Panc1 (cell line): ENCODE measurements around the gene PPP1R2. TPM values are rescaled to one million over a fixed set of nuclear protein-coding genes. Genes with fewer than 3 reads are reported as not detected.

Experiments
- ATAC-seq: fragments of 200-7000 bp; cut with Tn5 transposase; 2 replicates; pipeline ENCODE4 v1.9.1; 2020; ENCODE audit warnings: mild to moderate bottlenecking, moderate library complexity
- BruUV-seq: library from RNA; stranded (reverse); fragments of 400-500 nt; replicated peaks from 2 replicates; lab custom pipeline; 2021; lab: Mats Ljungman, UMichigan
- CTCF ChIA-PET: fragments of 300-600 bp; sonication (Branson Sonifier 250); formaldehyde crosslinking; loops from one replicate; lab custom pipeline; 2022; ENCODE audit warnings: antibody characterized with exemption; lab: Charles Lee
- POLR2A ChIA-PET: fragments of 300-600 bp; sonication (Branson Sonifier 250); formaldehyde crosslinking; loops from one replicate; lab custom pipeline; 2022; ENCODE audit warnings: antibody characterized with exemption; lab: Charles Lee
- DNase-seq: peaks from one replicate; pipeline ENCODE4 v3.0.0-alpha.2; 2010; ENCODE audit warnings: low read depth, low spot score
- H3K27ac ChIP-seq: 2 replicates; pipeline ENCODE4 v1.5.1; 2011; ENCODE audit warnings: mild to moderate bottlenecking, low read length, inconsistent platforms
- H3K27me3 ChIP-seq: fragments of 200-500 bp; sonication (Bioruptor generic); 2 replicates; pipeline ENCODE4 v1.6.0; 2014; ENCODE audit warnings: low read length, inconsistent platforms; ENCODE audit not compliant: control insufficient read depth, insufficient read depth
- H3K36me3 ChIP-seq: fragments of 200-500 bp; sonication (Bioruptor generic); 2 replicates; pipeline ENCODE4 v1.5.1; 2014; ENCODE audit warnings: inconsistent platforms, mild to moderate bottlenecking, low read length, moderate library complexity; ENCODE audit not compliant: control insufficient read depth, insufficient read depth
- H3K4me1 ChIP-seq: 2 replicates; pipeline ENCODE4 v1.5.1; 2011; ENCODE audit warnings: inconsistent platforms, mild to moderate bottlenecking, low read length, moderate library complexity; ENCODE audit not compliant: control insufficient read depth, insufficient read depth
- H3K4me3 ChIP-seq, 2 experiments: 2 replicates each; pipeline ENCODE4 v1.5.1; 2011 to 2012; ENCODE audit warnings: low read depth in 2 of 2, low read length in 2 of 2, mild to moderate bottlenecking in 2 of 2, inconsistent platforms in 1 of 2, moderate library complexity in 1 of 2
- H3K9me3 ChIP-seq: fragments of 200-500 bp; sonication (Bioruptor generic); 2 replicates; pipeline ENCODE4 v1.5.1; 2014; ENCODE audit warnings: low read depth, mild to moderate bottlenecking, inconsistent platforms, low read length, moderate library complexity; ENCODE audit not compliant: control insufficient read depth, insufficient read depth
- POLR2AphosphoS5 ChIP-seq: IDR thresholded peaks from 2 replicates; pipeline ENCODE4 v1.6.1; 2012; ENCODE audit warnings: mild to moderate bottlenecking, low read depth, low read length, moderate library complexity
- SIN3A ChIP-seq: IDR thresholded peaks from 2 replicates; pipeline ENCODE4 v1.6.1; 2012; ENCODE audit warnings: low read depth, mild to moderate bottlenecking, low read length, moderate library complexity, borderline replicate concordance; ENCODE audit not compliant: insufficient read depth
- TCF7L2 ChIP-seq: IDR thresholded peaks from 2 replicates; pipeline ENCODE4 v1.6.1; 2011; ENCODE audit warnings: mild to moderate bottlenecking, low read depth, low read length, inconsistent platforms
- in situ Hi-C: cut with HindIII; loops from 2 replicates; pipeline ENCODE4 v1.10.0; 2016; ENCODE audit warnings: low sequenced_read_pairs, low pct_unique_long_range_greater_than_20kb
- intact Hi-C: fragments of 100-400 bp; cut with micrococcal nuclease; formaldehyde crosslinking; loops from one replicate; pipeline ENCODE4 v1.10.0; 2022; ENCODE audit not compliant: unreplicated experiment
- total RNA-seq: library from RNA; stranded (reverse); gene quantifications from one replicate; pipeline ENCODE4 v1.2.1, GENCODE V29; 2021; ENCODE audit not compliant: unreplicated experiment
- TF ChIP-seq, protein P1 (sequence below): fragments of 450-650 bp; IDR thresholded peaks from 2 replicates; pipeline ENCODE4 v1.5.1; 2017; ENCODE audit warnings: mild to moderate bottlenecking
- TF ChIP-seq, protein P2 (sequence below), 2 experiments: IDR thresholded peaks; 2 replicates each; pipeline ENCODE4 v1.6.1; 2011 to 2012; ENCODE audit warnings: low read depth in 2 of 2, control low read depth in 1 of 2, low read length in 1 of 2, mild to moderate bottlenecking in 1 of 2, moderate library complexity in 1 of 2; ENCODE audit not compliant: insufficient read depth in 1 of 2

Gene PPP1R2
- total RNA-seq, 1 experiment from 2014 or later = 60.2 TPM

DNA sequence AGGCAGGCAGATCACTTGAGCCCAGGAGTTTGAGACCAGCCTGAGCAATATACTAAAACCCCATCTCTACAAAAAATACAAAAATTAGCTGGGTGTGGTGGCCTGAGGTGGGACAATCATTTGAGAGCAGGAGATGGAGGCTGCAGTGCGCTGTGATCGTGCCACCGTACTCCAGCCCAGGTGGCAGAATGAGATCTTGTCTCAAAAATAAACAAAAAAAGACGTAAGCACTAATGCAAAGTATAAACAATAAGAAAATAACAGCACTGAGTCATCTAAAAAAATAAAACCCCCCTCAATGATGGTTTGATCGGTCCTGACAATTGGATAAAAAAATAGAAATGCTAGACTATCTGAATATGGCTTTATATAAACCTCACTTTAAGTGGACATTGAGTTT lies 3.6 kb downstream of the PPP1R2 start:
- Histone ChIP-seq H3K4me1 (peaks cover 28% of the 10 kb centered on the region), H3K9me3 (no peaks in the 10 kb centered on the region), H3K27me3 (no peaks in the 10 kb centered on the region), H3K36me3 (no peaks in the 10 kb centered on the region), H3K27ac (no peak overlapping the region), H3K4me3 (no peak overlapping the region)
- in situ Hi-C loops (no loop called here), intact Hi-C loops (no loop called here)
- POLR2A ChIA-PET = interaction anchor here (0.6 kb wide), 1 partner anchor 977 kb away, joined by 3 read pairs; no protein-coding TSS in a partner anchor
- CTCF ChIA-PET = no interaction called here
- TF ChIP-seq SIN3A (no peak), TCF7L2 (no peak), POLR2AphosphoS5 (no peak)
- TF ChIP-seq, protein P1, sequence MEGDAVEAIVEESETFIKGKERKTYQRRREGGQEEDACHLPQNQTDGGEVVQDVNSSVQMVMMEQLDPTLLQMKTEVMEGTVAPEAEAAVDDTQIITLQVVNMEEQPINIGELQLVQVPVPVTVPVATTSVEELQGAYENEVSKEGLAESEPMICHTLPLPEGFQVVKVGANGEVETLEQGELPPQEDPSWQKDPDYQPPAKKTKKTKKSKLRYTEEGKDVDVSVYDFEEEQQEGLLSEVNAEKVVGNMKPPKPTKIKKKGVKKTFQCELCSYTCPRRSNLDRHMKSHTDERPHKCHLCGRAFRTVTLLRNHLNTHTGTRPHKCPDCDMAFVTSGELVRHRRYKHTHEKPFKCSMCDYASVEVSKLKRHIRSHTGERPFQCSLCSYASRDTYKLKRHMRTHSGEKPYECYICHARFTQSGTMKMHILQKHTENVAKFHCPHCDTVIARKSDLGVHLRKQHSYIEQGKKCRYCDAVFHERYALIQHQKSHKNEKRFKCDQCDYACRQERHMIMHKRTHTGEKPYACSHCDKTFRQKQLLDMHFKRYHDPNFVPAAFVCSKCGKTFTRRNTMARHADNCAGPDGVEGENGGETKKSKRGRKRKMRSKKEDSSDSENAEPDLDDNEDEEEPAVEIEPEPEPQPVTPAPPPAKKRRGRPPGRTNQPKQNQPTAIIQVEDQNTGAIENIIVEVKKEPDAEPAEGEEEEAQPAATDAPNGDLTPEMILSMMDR = no peak
- TF ChIP-seq, protein P2, sequence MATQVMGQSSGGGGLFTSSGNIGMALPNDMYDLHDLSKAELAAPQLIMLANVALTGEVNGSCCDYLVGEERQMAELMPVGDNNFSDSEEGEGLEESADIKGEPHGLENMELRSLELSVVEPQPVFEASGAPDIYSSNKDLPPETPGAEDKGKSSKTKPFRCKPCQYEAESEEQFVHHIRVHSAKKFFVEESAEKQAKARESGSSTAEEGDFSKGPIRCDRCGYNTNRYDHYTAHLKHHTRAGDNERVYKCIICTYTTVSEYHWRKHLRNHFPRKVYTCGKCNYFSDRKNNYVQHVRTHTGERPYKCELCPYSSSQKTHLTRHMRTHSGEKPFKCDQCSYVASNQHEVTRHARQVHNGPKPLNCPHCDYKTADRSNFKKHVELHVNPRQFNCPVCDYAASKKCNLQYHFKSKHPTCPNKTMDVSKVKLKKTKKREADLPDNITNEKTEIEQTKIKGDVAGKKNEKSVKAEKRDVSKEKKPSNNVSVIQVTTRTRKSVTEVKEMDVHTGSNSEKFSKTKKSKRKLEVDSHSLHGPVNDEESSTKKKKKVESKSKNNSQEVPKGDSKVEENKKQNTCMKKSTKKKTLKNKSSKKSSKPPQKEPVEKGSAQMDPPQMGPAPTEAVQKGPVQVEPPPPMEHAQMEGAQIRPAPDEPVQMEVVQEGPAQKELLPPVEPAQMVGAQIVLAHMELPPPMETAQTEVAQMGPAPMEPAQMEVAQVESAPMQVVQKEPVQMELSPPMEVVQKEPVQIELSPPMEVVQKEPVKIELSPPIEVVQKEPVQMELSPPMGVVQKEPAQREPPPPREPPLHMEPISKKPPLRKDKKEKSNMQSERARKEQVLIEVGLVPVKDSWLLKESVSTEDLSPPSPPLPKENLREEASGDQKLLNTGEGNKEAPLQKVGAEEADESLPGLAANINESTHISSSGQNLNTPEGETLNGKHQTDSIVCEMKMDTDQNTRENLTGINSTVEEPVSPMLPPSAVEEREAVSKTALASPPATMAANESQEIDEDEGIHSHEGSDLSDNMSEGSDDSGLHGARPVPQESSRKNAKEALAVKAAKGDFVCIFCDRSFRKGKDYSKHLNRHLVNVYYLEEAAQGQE (IDR thresholded peaks at IDR 0.05; ENCODE audit: insufficient read depth in 1 of 2, low read depth in 2 of 2, low read length in 1 of 2) = no peak
- DNase-seq (no peak), ATAC-seq (no peak)
- BruUV-seq = no TSS peak

DNA sequence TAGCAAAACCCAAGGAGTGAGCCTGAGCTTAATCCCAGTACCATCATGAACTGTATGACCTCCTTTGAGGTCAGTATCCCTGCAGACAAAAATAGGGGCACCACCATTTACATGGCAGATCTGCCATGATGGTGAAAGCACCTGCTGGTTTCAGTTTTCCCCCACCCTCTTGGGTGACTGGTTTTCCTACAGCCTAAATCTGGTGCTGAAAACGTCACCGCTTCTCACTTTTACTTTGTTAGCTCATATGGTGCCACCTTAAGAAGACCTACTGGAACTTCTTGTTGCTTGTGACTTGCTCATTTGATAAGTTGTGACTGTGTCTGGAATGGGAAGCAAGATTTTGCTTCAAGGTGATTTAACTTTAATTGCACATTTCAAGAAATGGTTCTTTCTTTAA lies 5.1 kb downstream of the PPP1R2 start:
- POLR2A ChIA-PET = no interaction called here
- Histone ChIP-seq H3K9me3 (no peaks in the 10 kb centered on the region), H3K4me3 (no peak overlapping the region), H3K36me3 (no peaks in the 10 kb centered on the region), H3K27ac (no peak overlapping the region), H3K4me1 (peaks cover 23% of the 10 kb centered on the region), H3K27me3 (no peaks in the 10 kb centered on the region)
- ATAC-seq (no peak), DNase-seq (no peak)
- intact Hi-C loops (no loop called here), in situ Hi-C loops (no loop called here)
- BruUV-seq = no TSS peak
- TF ChIP-seq, protein P1 = no peak
- CTCF ChIA-PET = interaction anchor here (0.7 to 0.8 kb wide), 2 partner anchors 87 to 241 kb away, joined by 4 to 9 read pairs; no protein-coding TSS in a partner anchor
